HEK293 (cell line): Measurements from ENCODE around the gene CYS1.

Experiments
- FEZF1 ChIP-seq: fragments of 450-650 bp; formaldehyde crosslinking; IDR thresholded peaks from 2 replicates; pipeline ENCODE4 v1.5.1; 2016; ENCODE audit warnings: missing biosample characterization, missing genetic modification characterization
- INSM2 ChIP-seq: fragments of 450-650 bp; formaldehyde crosslinking; IDR thresholded peaks from 2 replicates; pipeline ENCODE4 v1.5.1; 2016; ENCODE audit warnings: missing biosample characterization, missing genetic modification characterization
- KLF17 ChIP-seq: fragments of 450-650 bp; formaldehyde crosslinking; IDR thresholded peaks from 2 replicates; pipeline ENCODE4 v1.5.1; 2016; ENCODE audit warnings: missing biosample characterization, missing genetic modification characterization
- OVOL3 ChIP-seq: fragments of 450-650 bp; formaldehyde crosslinking; IDR thresholded peaks from 2 replicates; pipeline ENCODE4 v1.5.1; 2016; ENCODE audit warnings: missing biosample characterization, missing genetic modification characterization
- PATZ1 ChIP-seq: fragments of 450-650 bp; formaldehyde crosslinking; IDR thresholded peaks from 2 replicates; pipeline ENCODE4 v1.5.1; 2016; ENCODE audit warnings: missing biosample characterization, missing genetic modification characterization
- SCRT1 ChIP-seq: fragments of 450-650 bp; formaldehyde crosslinking; IDR thresholded peaks from 2 replicates; pipeline ENCODE4 v1.5.1; 2016; ENCODE audit warnings: missing biosample characterization, missing genetic modification characterization, borderline replicate concordance
- SP7 ChIP-seq: fragments of 450-650 bp; formaldehyde crosslinking; IDR thresholded peaks from 2 replicates; pipeline ENCODE4 v1.5.1; 2016; ENCODE audit warnings: missing biosample characterization, missing genetic modification characterization
- TRIM28 ChIP-seq: IDR thresholded peaks from 2 replicates; pipeline ENCODE4 v1.6.1; 2011; ENCODE audit warnings: low read length, control low read depth, borderline replicate concordance
- ZBTB21 ChIP-seq: fragments of 450-650 bp; formaldehyde crosslinking; IDR thresholded peaks from 2 replicates; pipeline ENCODE4 v1.5.1; 2017; ENCODE audit warnings: missing biosample characterization, missing genetic modification characterization
- ZNF112 ChIP-seq: fragments of 450-650 bp; formaldehyde crosslinking; IDR thresholded peaks from 2 replicates; pipeline ENCODE4 v1.5.0; 2017; ENCODE audit warnings: missing biosample characterization, missing genetic modification characterization
- ZNF18 ChIP-seq: fragments of 450-650 bp; formaldehyde crosslinking; IDR thresholded peaks from 2 replicates; pipeline ENCODE4 v1.5.1; 2016; ENCODE audit warnings: missing biosample characterization, missing genetic modification characterization
- ZNF26 ChIP-seq: fragments of 450-650 bp; formaldehyde crosslinking; IDR thresholded peaks from 2 replicates; pipeline ENCODE4 v1.5.1; 2016; ENCODE audit warnings: missing biosample characterization, missing genetic modification characterization
- ZNF266 ChIP-seq: fragments of 450-650 bp; formaldehyde crosslinking; IDR thresholded peaks from 2 replicates; pipeline ENCODE4 v1.5.1; 2016; ENCODE audit warnings: missing biosample characterization, missing genetic modification characterization, low read depth
- ZNF280C ChIP-seq: fragments of 450-650 bp; formaldehyde crosslinking; IDR thresholded peaks from 2 replicates; pipeline ENCODE4 v1.5.1; 2016; ENCODE audit warnings: missing biosample characterization, missing genetic modification characterization
- ZNF324 ChIP-seq: fragments of 450-650 bp; formaldehyde crosslinking; IDR thresholded peaks from 2 replicates; pipeline ENCODE4 v1.5.1; 2016; ENCODE audit warnings: missing biosample characterization, missing genetic modification characterization
- ZNF335 ChIP-seq: fragments of 450-650 bp; formaldehyde crosslinking; conservative IDR thresholded peaks from 2 replicates; pipeline ENCODE4 v1.5.1; 2016; ENCODE audit warnings: missing biosample characterization, missing genetic modification characterization
- ZNF366 ChIP-seq: fragments of 450-650 bp; formaldehyde crosslinking; conservative IDR thresholded peaks from 2 replicates; pipeline ENCODE4 v1.5.1; 2016; ENCODE audit warnings: missing biosample characterization, missing genetic modification characterization
- ZNF416 ChIP-seq: fragments of 450-650 bp; formaldehyde crosslinking; IDR thresholded peaks from 2 replicates; pipeline ENCODE4 v1.5.1; 2016; ENCODE audit warnings: missing biosample characterization, missing genetic modification characterization
- ZNF548 ChIP-seq: fragments of 450-650 bp; formaldehyde crosslinking; IDR thresholded peaks from 2 replicates; pipeline ENCODE4 v1.5.1; 2016; ENCODE audit warnings: missing biosample characterization, missing genetic modification characterization
- ZNF558 ChIP-seq: fragments of 450-650 bp; formaldehyde crosslinking; IDR thresholded peaks from 2 replicates; pipeline ENCODE4 v1.5.1; 2016; ENCODE audit warnings: missing biosample characterization, missing genetic modification characterization
- ZNF561 ChIP-seq: fragments of 450-650 bp; IDR thresholded peaks from 2 replicates; pipeline ENCODE4 v1.5.1; 2018; ENCODE audit warnings: missing biosample characterization, missing genetic modification characterization, borderline replicate concordance
- ZNF585B ChIP-seq: fragments of 450-650 bp; formaldehyde crosslinking; IDR thresholded peaks from 2 replicates; pipeline ENCODE4 v1.5.1; 2016; ENCODE audit warnings: missing biosample characterization, missing genetic modification characterization
- ZNF623 ChIP-seq: fragments of 450-650 bp; formaldehyde crosslinking; IDR thresholded peaks from 2 replicates; pipeline ENCODE4 v1.5.1; 2016; ENCODE audit warnings: missing biosample characterization, missing genetic modification characterization
- ZNF629 ChIP-seq: fragments of 450-650 bp; formaldehyde crosslinking; IDR thresholded peaks from 2 replicates; pipeline ENCODE4 v1.5.1; 2017; ENCODE audit warnings: missing biosample characterization, missing genetic modification characterization
- ZNF639 ChIP-seq: fragments of 450-650 bp; formaldehyde crosslinking; IDR thresholded peaks from 2 replicates; pipeline ENCODE4 v1.5.1; 2016; ENCODE audit warnings: missing biosample characterization, missing genetic modification characterization
- ZNF792 ChIP-seq: fragments of 450-650 bp; formaldehyde crosslinking; IDR thresholded peaks from 2 replicates; pipeline ENCODE4 v1.5.1; 2016; ENCODE audit warnings: missing biosample characterization, missing genetic modification characterization
- ZNF837 ChIP-seq: fragments of 450-650 bp; formaldehyde crosslinking; IDR thresholded peaks from 2 replicates; pipeline ENCODE4 v1.5.1; 2016; ENCODE audit warnings: missing biosample characterization, missing genetic modification characterization

The CYS1 gene

GRCh38 chr2:10057231-10058107, 22.7 kb downstream of the CYS1 start (continued):
- TF ChIP-seq ZNF792 (tag by site-specific recombination) (no peak), TRIM28 (no peak), SCRT1 (no peak), ZNF548 (tag by site-specific recombination) (no peak), ZNF26 (tag by site-specific recombination) (no peak), ZNF324 (tag by site-specific recombination) (no peak), ZNF558 (tag by site-specific recombination) (no peak), ZNF561 (tag by site-specific recombination) (no peak), ZBTB21 (no peak), ZNF416 (no peak), ZNF335 (tag by site-specific recombination) (peak; percentile 88), OVOL3 (tag by site-specific recombination) (no peak), PATZ1 (tag by site-specific recombination) (peak; percentile 79), ZNF280C (no peak), ZNF366 (peak; percentile 47), ZNF623 (tag by site-specific recombination) (no peak), ZNF585B (tag by site-specific recombination) (no peak), ZNF112 (tag by site-specific recombination) (no peak), ZNF629 (no peak), ZNF266 (tag by site-specific recombination) (no peak), FEZF1 (tag by site-specific recombination) (no peak), ZNF639 (tag by site-specific recombination) (no peak), KLF17 (tag by site-specific recombination) (no peak), ZNF18 (tag by site-specific recombination) (no peak), INSM2 (tag by site-specific recombination) (no peak), ZNF837 (tag by site-specific recombination) (no peak), SP7 (tag by site-specific recombination) (peak; percentile 39; the same call in 1 of the 2 replicates)
